ENCODE measurements around the gene ANKRD29. TPM values are rescaled to one million over a fixed set of nuclear protein-coding genes. Genes with fewer than 3 reads are reported as not detected.
"Not testable (repeated sequence)": the region's sequence is repeated elsewhere in the genome, so short reads cannot be mapped to it uniquely, and the experiment has no call there.

The ANKRD29 gene
- total RNA-seq, 1 experiment from 2014 or later = 3.9 TPM

- DNase-seq (ENCODE audit: low read depth) = no peak
Observed at GRCh38 chr18:23584019-23584983, 78.4 kb downstream of the ANKRD29 start.

- no peak for DNase-seq (ENCODE audit: low read depth)
Observed at GRCh38 chr18:23583071-23583865, 79.4 kb downstream of the ANKRD29 start.

GRCh38 chr18:23580677-23581367 lies 81.9 kb downstream of the ANKRD29 start:
- peak; percentile 70 for DNase-seq (ENCODE audit: low read depth)

DNA sequence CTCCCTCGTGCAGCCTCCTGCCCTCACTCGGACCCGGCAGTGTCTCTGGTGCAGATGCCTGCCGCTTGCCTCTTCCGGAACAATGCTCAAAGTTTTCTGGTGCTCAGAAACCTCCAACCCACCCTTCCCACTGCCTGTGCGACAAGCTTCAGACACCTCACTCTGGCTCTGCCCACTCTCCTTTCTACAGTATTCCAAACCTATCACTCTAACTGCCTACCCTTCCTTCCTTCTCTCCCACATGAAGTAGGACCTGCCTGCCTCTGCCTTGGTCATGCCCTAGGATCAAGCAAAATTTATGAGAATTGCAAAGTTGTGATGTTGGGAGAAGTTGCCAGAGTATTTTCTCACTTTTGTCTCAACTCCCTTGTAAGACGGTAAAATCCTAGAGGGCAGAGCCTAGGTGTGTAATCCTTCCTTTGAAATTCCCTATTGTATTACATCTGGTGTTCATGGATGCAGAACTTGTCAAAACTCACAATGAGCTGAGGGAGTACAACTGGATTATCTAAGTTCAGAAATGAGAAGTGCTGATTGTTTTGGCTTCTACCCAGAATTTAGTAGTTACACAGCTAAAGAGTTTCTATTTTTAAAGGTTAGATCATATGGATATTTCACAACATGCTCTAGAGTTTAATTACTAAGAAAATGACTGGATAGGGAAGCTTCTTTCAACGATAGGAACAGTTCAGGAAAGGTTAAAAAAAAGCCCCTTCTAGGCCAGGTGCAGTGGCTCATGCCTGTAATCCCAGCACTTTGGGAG lies 83.6 kb downstream of the ANKRD29 start:
- no peak for DNase-seq (ENCODE audit: low read depth)

GRCh38 chr18:23578067-23578701 lies 84.5 kb downstream of the ANKRD29 start:
- no peak for DNase-seq (ENCODE audit: low read depth)

DNA sequence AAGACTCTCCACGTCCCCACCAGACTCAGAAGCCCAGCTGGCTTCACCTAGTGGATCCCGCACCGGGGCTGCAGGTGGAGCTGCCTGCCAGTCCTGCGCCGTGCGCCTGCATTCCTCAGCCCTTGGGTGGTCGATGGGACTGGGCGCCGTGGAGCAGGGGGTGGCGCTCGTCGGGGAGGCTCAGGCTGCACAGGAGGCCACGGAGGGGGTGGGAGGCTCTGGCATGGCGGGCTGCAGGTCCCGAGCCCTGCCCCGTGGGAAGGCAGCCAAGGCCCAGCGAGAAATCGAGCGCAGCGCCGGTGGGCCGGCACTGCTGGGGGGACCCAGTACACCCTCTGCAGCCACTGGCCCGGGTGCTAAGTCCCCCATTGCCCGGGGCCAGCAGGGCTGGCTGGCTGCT lies 85.2 kb downstream of the ANKRD29 start:
- DNase-seq (ENCODE audit: low read depth) = not testable (repeated sequence)

GRCh38 chr18:23575309-23575651 lies 87.4 kb downstream of the ANKRD29 start:
- no peak for DNase-seq (ENCODE audit: low read depth)

DNA sequence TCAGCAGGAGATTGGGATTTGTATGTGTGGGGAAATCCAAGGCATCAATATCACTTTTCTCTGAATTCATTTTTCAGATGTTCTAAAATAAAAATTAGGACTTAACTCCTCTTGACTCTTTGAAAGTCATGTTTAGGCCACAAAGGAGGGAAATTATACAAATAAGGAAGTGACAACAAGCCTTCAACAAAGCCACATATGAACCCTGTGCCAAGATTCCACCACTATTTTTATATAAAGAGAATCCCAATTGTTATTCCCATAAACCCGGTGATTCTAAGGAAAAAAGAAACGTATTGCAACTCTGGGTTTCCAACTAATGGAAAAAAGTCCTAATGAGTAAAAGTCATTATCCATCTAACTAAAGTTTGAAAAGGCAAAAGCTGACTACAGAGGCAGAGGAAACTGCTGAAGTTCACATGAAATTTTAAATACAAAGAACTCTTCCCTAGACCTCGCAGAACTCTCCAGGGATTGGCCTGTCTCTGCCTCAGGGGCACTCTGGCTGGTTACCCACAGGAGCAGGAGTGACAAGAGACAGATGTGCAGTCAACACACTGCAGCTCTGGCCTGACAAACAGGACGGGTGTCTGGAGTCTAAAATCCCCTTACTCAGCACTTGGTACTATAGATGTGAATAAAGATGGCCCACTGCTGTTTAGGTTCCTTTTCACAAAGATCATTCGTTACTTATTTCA lies 88.0 kb downstream of the ANKRD29 start:
- DNase-seq (ENCODE audit: low read depth) = no peak

DNA sequence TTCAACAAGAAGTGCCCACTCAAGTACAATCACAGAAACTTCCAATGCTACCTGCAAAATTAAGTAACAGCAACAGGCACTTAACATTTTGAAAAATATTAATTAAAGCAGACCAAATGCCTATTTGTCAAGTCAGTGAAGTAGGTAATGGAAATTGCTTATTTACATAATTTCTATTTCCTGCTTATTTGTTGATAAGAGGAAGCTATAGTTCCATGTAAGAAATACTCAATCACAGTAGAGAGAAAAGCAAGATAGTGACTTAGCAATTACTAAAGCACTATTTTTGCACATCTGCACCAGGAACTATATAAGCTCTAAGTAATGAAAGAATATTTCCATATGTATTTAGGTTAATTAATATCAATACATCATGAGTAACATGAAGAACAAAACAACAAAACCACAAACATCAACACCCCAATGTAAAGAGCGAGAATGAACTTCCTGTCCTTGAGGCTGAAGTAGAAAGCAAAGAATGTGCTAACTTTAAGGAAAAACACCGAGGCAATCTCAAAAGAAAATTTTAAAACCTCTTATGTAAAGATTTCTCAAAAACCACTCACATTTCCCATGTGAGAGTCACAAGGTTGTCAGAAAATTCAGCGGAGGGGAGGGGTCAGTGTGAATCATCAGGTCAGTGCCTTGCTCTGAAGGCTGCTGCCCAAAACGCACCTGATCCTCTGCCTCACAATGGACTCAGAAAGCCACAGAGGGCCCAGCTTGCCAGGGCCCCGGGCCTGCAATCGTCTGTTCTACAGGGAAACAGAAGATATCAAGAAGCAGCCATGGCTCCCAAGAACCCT lies 88.9 kb downstream of the ANKRD29 start:
- peak; percentile 43 for DNase-seq (ENCODE audit: low read depth)

DNA sequence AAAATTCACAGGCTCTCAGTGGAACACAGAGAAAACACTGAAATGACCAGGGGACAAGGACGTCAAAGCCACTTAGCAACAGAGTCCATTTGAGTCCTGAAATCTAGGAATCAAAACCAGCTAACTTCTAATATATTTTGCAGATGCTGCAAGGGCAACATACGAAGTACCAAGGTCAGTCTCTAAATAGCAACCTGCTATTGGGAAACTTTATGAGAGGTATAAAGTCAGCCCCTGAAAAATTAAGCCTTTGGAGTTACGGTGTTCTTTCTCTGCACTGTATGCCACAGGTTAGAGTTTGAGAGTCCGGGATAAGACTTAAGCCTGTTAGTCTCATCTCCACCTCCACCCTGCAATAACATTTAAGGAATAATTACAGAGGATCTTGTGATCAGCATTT lies 89.7 kb downstream of the ANKRD29 start:
- no peak for DNase-seq (ENCODE audit: low read depth)

GRCh38 chr18:23572570-23572969 lies 90.1 kb downstream of the ANKRD29 start:
- DNase-seq (ENCODE audit: low read depth) = no peak

- no peak for DNase-seq (ENCODE audit: low read depth)
Observed at GRCh38 chr18:23572012-23572411, 90.7 kb downstream of the ANKRD29 start.

GRCh38 chr18:23570912-23571504 lies 91.7 kb downstream of the ANKRD29 start:
- no peak for DNase-seq (ENCODE audit: low read depth)

DNA sequence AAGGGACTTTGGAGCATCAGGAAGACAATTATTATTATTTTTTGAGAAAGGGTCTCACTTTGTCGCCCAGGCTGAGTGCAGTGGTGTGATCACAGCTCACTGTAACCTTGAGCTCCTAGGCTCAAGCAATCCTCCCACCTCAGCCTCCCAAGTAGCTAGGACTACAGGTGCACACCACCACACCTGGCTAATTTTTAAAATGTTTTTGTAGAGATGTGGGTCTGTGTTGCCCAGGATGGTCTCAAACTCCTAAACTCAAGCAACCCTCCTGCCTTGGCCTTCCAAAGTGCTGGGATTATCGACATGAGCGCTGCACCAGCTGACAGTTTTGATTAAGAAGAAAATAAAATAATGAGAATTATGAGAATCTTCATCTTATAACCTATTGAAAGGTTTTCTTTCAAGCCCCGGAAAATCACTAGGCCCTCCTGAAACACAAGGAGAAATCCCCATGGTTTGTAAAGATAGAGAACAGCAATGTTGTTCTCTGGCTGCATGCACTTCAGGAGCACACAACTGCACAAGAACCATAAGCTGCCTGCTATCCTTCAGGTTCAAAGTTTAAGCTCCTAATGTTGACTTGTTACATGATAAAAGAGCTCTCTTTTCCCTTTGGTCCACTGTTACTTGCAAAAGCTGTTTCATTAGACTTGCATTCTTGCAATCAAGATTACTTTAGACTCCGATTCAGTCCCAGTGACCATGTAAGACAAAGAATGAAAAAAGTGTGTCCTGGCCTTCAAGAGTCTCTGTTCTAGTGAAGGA lies 93.2 kb downstream of the ANKRD29 start:
- no peak for DNase-seq (ENCODE audit: low read depth)

GRCh38 chr18:23568281-23569138 lies 94.2 kb downstream of the ANKRD29 start:
- no peak for DNase-seq (ENCODE audit: low read depth)

DNA sequence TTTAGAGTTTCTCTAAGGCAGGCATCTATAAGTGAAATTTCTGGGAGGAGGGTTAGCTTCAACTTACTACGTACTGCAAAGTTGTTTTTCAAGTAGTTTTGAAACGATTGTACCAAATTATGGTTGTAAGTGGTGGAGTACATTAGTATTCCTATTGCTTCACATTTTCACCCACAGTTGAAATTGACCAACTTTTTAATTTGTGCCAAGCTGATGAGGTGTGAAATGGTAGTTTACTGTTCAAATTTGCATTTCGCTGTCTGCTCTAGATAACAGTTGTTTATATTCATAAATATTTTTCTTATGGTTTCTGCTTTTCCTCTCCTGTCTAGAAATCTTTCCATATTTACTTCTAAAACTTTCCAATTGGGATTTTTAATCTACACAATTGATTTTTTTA lies 95.0 kb downstream of the ANKRD29 start:
- DNase-seq (ENCODE audit: low read depth) = no peak

- DNase-seq (ENCODE audit: low read depth) = no peak
Observed at GRCh38 chr18:23565916-23566547, 96.7 kb downstream of the ANKRD29 start.
